HepG2 (cell line): ENCODE data around the gene GAL3ST2. TPM values are rescaled to one million over a fixed set of nuclear protein-coding genes. Genes with fewer than 3 reads are reported as not detected.

Experiments used
- ARID4A ChIP-seq: sonication (generic); formaldehyde crosslinking; IDR thresholded peaks from 2 replicates; pipeline ENCODE4 v1.5.0; 2020; ENCODE audit warnings: mild to moderate bottlenecking, missing genetic modification reagents, borderline replicate concordance
- CCAR2 ChIP-seq: fragments of 200-400 bp; formaldehyde crosslinking; optimal IDR thresholded peaks from 2 replicates; pipeline ENCODE3; 2018; ENCODE audit warnings: low read depth, mild to moderate bottlenecking, low read length, moderate library complexity
- HCFC1 ChIP-seq: fragments of 150-350 bp; IDR thresholded peaks from 2 replicates; pipeline ENCODE4 v1.6.1; 2014; ENCODE audit warnings: low read depth, low read length
- RBFOX2 ChIP-seq: fragments of 200-400 bp; formaldehyde crosslinking; IDR thresholded peaks from 2 replicates; pipeline ENCODE4 v1.6.1; 2017; ENCODE audit warnings: low read depth, mild to moderate bottlenecking, low read length
- SIN3B ChIP-seq: fragments of 150-350 bp; IDR thresholded peaks from 2 replicates; pipeline ENCODE4 v1.6.1; 2014; ENCODE audit warnings: low read length
- ZNF30 ChIP-seq: sonication (generic); formaldehyde crosslinking; IDR thresholded peaks from 2 replicates; pipeline ENCODE4 v1.5.0; 2020; ENCODE audit warnings: mild to moderate bottlenecking, missing genetic modification reagents
- ZSCAN25 ChIP-seq: sonication (generic); formaldehyde crosslinking; IDR thresholded peaks from 2 replicates; pipeline ENCODE4 v1.8.0; 2022; ENCODE audit warnings: mild to moderate bottlenecking, missing genetic modification reagents
- polyA plus RNA-seq, 8 experiments: library from polyadenylated mRNA; depleted of rRNA in 3 of 8; stranded (reverse) in 7 of 8; unstranded in 1 of 8; fragments of >200 nt; fragmentation: Illumina TruSeq in 4 of 8; extraction: Trizol in 4 of 8; gene quantifications; 2 replicates each; pipeline versions ENCODE4 v1.2.1 to v1.2.3, GENCODE V29; 2011 to 2016; ENCODE audit warnings: low read depth in 4 of 8, missing spikeins in 1 of 8, mixed read lengths in 1 of 8; ENCODE audit not compliant: insufficient read depth in 1 of 8
- total RNA-seq, 5 experiments: library from RNA; depleted of rRNA; stranded (reverse); fragments of >200 nt; fragmentation: Illumina TruSeq; extraction: Trizol; gene quantifications; 2 replicates each; pipeline ENCODE4 v1.2.3, GENCODE V29; 2016; ENCODE audit warnings: low read depth in 1 of 5
- TF ChIP-seq, protein P1 (sequence below): sonication (generic); formaldehyde crosslinking; IDR thresholded peaks from one replicate; pipeline ENCODE4 v1.5.1; 2020; ENCODE audit warnings: mild to moderate bottlenecking, missing genetic modification reagents; ENCODE audit errors: not compliant biosample characterization
- TF ChIP-seq, protein P2 (sequence below): sonication (generic); formaldehyde crosslinking; IDR thresholded peaks from 2 replicates; pipeline ENCODE4 v1.4.0; 2020; ENCODE audit warnings: mild to moderate bottlenecking, missing genetic modification reagents
- TF ChIP-seq, protein P3 (sequence below): IDR thresholded peaks from 2 replicates; pipeline ENCODE4 v1.6.1; 2016; ENCODE audit warnings: low read depth, control low read depth
- TF ChIP-seq, protein P4 (sequence below): sonication (generic); formaldehyde crosslinking; IDR thresholded peaks from 2 replicates; pipeline ENCODE4 v1.9.0; 2021; ENCODE audit warnings: missing genetic modification reagents, borderline replicate concordance

The GAL3ST2 gene
- total and polyA plus RNA-seq, 2 of the 13 experiments (the other 11 are each of a cell fraction or from before 2014, with no cell fraction given), result 0.17 to 0.20 TPM

DNA sequence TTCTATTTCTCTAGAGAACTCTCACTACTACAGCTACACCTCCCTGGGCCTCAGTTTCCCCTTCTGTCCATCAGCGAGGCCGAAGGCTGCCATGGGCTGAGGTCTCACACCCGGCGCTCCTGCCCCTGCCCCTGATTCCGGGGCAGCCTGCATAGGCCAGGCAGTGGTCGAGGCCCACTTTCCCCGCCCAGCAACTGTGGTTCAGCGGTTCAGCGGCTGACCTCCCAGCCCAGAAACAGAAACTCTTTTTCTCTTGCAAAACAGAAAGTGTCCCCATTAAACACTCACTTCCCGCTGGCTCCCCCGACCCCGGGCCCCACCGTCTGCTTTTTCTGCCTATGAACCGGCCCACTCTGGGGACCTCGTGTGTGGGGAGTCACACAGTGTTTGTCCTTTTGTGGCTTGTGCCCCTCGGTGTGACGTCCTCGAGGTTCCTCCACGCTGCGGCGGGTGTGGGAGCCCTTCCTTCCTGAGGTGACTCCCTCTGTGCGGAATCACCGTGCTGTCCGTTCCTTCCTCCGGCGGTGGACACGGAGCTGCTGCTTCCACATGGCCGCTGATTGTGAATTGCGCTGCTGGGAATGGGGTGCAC lies 66.1 kb downstream of the GAL3ST2 start (continued):
- TF ChIP-seq, protein P1, sequence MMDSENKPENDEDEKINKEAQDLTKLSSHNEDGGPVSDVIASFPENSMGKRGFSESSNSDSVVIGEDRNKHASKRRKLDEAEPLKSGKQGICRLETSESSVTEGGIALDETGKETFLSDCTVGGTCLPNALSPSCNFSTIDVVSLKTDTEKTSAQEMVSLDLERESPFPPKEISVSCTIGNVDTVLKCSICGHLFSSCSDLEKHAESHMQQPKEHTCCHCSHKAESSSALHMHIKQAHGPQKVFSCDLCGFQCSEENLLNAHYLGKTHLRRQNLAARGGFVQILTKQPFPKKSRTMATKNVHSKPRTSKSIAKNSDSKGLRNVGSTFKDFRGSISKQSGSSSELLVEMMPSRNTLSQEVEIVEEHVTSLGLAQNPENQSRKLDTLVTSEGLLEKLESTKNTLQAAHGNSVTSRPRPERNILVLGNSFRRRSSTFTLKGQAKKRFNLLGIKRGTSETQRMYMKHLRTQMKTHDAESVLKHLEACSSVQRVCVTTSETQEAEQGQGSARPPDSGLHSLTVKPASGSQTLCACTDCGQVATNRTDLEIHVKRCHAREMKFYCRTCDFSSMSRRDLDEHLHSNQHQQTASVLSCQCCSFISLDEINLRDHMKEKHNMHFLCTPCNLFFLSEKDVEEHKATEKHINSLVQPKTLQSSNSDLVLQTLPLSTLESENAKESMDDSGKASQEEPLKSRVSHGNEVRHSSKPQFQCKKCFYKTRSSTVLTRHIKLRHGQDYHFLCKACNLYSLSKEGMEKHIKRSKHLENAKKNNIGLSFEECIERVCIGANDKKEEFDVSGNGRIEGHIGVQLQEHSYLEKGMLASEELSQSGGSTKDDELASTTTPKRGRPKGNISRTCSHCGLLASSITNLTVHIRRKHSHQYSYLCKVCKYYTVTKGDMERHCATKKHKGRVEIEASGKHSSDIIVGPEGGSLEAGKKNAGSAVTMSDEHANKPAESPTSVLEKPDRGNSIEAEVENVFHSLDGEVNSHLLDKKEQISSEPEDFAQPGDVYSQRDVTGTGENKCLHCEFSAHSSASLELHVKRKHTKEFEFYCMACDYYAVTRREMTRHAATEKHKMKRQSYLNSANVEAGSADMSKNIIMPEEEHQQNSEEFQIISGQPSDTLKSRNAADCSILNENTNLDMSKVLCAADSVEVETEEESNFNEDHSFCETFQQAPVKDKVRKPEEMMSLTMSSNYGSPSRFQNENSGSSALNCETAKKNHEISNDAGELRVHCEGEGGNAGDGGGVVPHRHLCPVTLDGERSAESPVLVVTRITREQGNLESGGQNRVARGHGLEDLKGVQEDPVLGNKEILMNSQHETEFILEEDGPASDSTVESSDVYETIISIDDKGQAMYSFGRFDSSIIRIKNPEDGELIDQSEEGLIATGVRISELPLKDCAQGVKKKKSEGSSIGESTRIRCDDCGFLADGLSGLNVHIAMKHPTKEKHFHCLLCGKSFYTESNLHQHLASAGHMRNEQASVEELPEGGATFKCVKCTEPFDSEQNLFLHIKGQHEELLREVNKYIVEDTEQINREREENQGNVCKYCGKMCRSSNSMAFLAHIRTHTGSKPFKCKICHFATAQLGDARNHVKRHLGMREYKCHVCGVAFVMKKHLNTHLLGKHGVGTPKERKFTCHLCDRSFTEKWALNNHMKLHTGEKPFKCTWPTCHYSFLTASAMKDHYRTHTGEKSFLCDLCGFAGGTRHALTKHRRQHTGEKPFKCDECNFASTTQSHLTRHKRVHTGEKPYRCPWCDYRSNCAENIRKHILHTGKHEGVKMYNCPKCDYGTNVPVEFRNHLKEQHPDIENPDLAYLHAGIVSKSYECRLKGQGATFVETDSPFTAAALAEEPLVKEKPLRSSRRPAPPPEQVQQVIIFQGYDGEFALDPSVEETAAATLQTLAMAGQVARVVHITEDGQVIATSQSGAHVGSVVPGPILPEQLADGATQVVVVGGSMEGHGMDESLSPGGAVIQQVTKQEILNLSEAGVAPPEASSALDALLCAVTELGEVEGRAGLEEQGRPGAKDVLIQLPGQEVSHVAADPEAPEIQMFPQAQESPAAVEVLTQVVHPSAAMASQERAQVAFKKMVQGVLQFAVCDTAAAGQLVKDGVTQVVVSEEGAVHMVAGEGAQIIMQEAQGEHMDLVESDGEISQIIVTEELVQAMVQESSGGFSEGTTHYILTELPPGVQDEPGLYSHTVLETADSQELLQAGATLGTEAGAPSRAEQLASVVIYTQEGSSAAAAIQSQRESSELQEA, result peak; percentile 62
- TF ChIP-seq CCAR2 (no peak), SIN3B (no peak), RBFOX2 (no peak), HCFC1 (no peak), ARID4A (no peak), ZSCAN25 (CRISPR knock-in tag) (no peak), ZNF30 (no peak)
- TF ChIP-seq, protein P2, sequence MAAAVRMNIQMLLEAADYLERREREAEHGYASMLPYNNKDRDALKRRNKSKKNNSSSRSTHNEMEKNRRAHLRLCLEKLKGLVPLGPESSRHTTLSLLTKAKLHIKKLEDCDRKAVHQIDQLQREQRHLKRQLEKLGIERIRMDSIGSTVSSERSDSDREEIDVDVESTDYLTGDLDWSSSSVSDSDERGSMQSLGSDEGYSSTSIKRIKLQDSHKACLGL, result 0 out of 2 replicates have a peak, but pooled peaks have one; percentile 19
- TF ChIP-seq, protein P3, sequence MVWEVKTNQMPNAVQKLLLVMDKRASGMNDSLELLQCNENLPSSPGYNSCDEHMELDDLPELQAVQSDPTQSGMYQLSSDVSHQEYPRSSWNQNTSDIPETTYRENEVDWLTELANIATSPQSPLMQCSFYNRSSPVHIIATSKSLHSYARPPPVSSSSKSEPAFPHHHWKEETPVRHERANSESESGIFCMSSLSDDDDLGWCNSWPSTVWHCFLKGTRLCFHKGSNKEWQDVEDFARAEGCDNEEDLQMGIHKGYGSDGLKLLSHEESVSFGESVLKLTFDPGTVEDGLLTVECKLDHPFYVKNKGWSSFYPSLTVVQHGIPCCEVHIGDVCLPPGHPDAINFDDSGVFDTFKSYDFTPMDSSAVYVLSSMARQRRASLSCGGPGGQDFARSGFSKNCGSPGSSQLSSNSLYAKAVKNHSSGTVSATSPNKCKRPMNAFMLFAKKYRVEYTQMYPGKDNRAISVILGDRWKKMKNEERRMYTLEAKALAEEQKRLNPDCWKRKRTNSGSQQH (CRISPR knock-in tag), result no peak
- TF ChIP-seq, protein P4, sequence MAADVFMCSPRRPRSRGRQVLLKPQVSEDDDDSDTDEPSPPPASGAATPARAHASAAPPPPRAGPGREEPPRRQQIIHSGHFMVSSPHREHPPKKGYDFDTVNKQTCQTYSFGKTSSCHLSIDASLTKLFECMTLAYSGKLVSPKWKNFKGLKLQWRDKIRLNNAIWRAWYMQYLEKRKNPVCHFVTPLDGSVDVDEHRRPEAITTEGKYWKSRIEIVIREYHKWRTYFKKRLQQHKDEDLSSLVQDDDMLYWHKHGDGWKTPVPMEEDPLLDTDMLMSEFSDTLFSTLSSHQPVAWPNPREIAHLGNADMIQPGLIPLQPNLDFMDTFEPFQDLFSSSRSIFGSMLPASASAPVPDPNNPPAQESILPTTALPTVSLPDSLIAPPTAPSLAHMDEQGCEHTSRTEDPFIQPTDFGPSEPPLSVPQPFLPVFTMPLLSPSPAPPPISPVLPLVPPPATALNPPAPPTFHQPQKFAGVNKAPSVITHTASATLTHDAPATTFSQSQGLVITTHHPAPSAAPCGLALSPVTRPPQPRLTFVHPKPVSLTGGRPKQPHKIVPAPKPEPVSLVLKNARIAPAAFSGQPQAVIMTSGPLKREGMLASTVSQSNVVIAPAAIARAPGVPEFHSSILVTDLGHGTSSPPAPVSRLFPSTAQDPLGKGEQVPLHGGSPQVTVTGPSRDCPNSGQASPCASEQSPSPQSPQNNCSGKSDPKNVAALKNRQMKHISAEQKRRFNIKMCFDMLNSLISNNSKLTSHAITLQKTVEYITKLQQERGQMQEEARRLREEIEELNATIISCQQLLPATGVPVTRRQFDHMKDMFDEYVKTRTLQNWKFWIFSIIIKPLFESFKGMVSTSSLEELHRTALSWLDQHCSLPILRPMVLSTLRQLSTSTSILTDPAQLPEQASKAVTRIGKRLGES, result no peak
